Upper lobe of right lung (tissue), 1 donor: Measurements from ENCODE around the gene EFCAB11. TPM values are rescaled to one million over a fixed set of nuclear protein-coding genes. Genes with fewer than 3 reads are reported as not detected.

Experiments
- ATAC-seq: fragments of 200-7000 bp; cut with Tn5 transposase; one replicate; pipeline ENCODE4 v1.9.1; 2020; ENCODE audit warnings: mild to moderate bottlenecking, moderate library complexity
- DNase-seq: peaks from one replicate; pipeline ENCODE4 v3.0.0-alpha.2; 2020
- H3K27ac ChIP-seq: fragments of 200-600 bp; one replicate; pipeline ENCODE4 v1.8.0; 2022
- H3K27me3 ChIP-seq: fragments of 200-600 bp; one replicate; pipeline ENCODE4 v1.8.0; 2022; ENCODE audit warnings: mild to moderate bottlenecking
- H3K36me3 ChIP-seq: fragments of 200-600 bp; one replicate; pipeline ENCODE4 v1.8.0; 2022
- H3K4me1 ChIP-seq: fragments of 200-600 bp; one replicate; pipeline ENCODE4 v1.8.0; 2022
- H3K4me3 ChIP-seq: fragments of 200-600 bp; one replicate; pipeline ENCODE4 v1.8.0; 2022; ENCODE audit warnings: mild to moderate bottlenecking
- H3K9me3 ChIP-seq: fragments of 200-600 bp; one replicate; pipeline ENCODE4 v1.8.0; 2022
- CTCF ChIP-seq: fragments of 200-600 bp; IDR thresholded peaks from one replicate; pipeline ENCODE4 v1.8.0; 2022; ENCODE audit warnings: antibody characterized with exemption
- intact Hi-C: fragments of 100-400 bp; cut with DNase I; formaldehyde crosslinking; loops from one replicate; pipeline ENCODE4 v1.11.0; 2022
- total RNA-seq: library from RNA; stranded (reverse); fragmentation: NEBNext Ultra II Directional; extraction: Animal tissue kit (Norgen Biotek cat#: 25700); gene quantifications from one replicate; pipeline ENCODE4 v1.2.1, GENCODE V29; 2021
- donor health status: DM: no; HTN: yes; CAD: no; lungs with severe emphysema.

Gene EFCAB11
- total RNA-seq, 1 donor from 2014 or later: 4.0 TPM

GRCh38 chr14:89845346-89845745 is 109.2 kb downstream of the EFCAB11 start:
- Histone ChIP-seq H3K4me3 (no peak overlapping the region), H3K36me3 (no peaks in the 10 kb centered on the region), H3K27me3 (no peaks in the 10 kb centered on the region), H3K9me3 (no peaks in the 10 kb centered on the region), H3K27ac (no peak overlapping the region), H3K4me1 (no peaks in the 10 kb centered on the region)
- ATAC-seq (no peak), DNase-seq (no peak)
- no peak for TF ChIP-seq CTCF
- intact Hi-C loops: no loop called here

DNA sequence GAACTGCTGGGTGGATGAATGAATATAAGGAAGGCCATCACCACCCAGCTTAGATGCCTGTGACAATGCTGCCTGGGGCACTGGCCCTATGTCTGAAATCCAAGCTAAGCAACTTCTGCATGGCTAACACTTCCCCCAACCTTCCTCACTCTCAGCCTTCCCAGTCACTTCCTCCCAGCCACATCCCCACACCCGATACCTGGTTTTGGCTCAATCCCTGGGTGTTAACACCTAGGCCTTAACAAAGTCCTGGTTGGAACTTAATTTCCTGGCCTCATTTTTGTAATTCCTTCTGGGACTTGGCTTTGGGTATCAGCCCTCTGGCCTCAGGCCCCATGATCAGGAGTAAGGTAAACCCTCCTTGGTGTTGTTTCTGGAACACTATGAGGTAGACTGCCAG is 110.0 kb downstream of the EFCAB11 start:
- H3K36me3 ChIP-seq: no peaks in the 10 kb centered on the region
- no peaks in the 10 kb centered on the region for H3K27me3 ChIP-seq
- intact Hi-C loops: no loop called here
- no peak for TF ChIP-seq CTCF
- no peak for DNase-seq
- no peaks in the 10 kb centered on the region for H3K9me3 ChIP-seq
- ATAC-seq: no peak
- H3K27ac ChIP-seq: no peak overlapping the region
- H3K4me3 ChIP-seq: no peak overlapping the region
- no peaks in the 10 kb centered on the region for H3K4me1 ChIP-seq

- DNase-seq: no peak
- H3K4me3 ChIP-seq: no peak overlapping the region
- no peak for ATAC-seq
- no peaks in the 10 kb centered on the region for H3K9me3 ChIP-seq
- H3K36me3 ChIP-seq: no peaks in the 10 kb centered on the region
- intact Hi-C loops: no loop called here
- H3K27me3 ChIP-seq: no peaks in the 10 kb centered on the region
- H3K4me1 ChIP-seq: no peaks in the 10 kb centered on the region
- no peak for TF ChIP-seq CTCF
- no peak overlapping the region for H3K27ac ChIP-seq
Measured at GRCh38 chr14:89842837-89843236, 111.7 kb downstream of the EFCAB11 start.

- Histone ChIP-seq H3K27ac (no peak overlapping the region), H3K36me3 (no peaks in the 10 kb centered on the region), H3K4me1 (no peaks in the 10 kb centered on the region), H3K9me3 (no peaks in the 10 kb centered on the region), H3K27me3 (no peaks in the 10 kb centered on the region), H3K4me3 (no peak overlapping the region)
- ATAC-seq (no peak), DNase-seq (no peak)
- intact Hi-C loops: no loop called here
- TF ChIP-seq CTCF: no peak
Measured at GRCh38 chr14:89841851-89842250, 112.7 kb downstream of the EFCAB11 start.

DNA sequence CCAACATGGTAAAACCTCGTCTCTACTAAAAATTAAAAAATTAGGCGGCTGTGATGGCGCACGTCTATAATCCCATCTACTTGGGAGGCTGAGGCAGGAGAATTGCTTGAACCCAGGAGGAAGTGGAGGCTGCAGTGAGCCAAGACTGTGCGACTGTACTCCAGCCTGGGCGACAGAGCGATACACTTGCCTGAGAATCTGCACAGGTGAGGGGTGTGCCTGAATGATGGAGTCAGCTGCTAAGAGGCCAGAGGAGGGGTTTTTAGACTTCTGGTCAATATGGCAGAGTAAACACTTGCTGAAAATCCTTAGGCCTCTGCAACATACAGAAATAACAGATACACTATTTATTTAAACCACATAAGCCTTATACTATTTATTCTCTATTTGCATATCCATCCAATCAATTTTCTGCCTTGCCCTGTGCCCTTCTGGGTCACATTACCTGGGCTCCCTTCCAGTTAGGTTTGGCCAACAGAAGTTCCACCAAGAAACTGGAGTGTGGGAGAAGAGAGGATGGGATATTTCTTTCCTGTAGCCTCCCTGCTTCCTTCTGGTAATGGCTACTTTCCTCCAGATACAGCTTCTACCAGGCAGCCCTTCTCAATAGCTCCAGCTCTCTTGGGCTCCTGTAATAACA is 117.6 kb downstream of the EFCAB11 start:
- H3K4me1 ChIP-seq: no peaks in the 10 kb centered on the region
- no peaks in the 10 kb centered on the region for H3K27me3 ChIP-seq
- H3K36me3 ChIP-seq: no peaks in the 10 kb centered on the region
- no peaks in the 10 kb centered on the region for H3K9me3 ChIP-seq
- no peak for DNase-seq
- H3K4me3 ChIP-seq: no peak overlapping the region
- H3K27ac ChIP-seq: no peak overlapping the region
- no peak for TF ChIP-seq CTCF
- intact Hi-C loops: no loop called here
- ATAC-seq: no peak

- no peak for DNase-seq
- H3K27ac ChIP-seq: no peak overlapping the region
- ATAC-seq: no peak
- H3K27me3 ChIP-seq: no peaks in the 10 kb centered on the region
- no peak overlapping the region for H3K4me3 ChIP-seq
- TF ChIP-seq CTCF: no peak
- H3K4me1 ChIP-seq: no peaks in the 10 kb centered on the region
- intact Hi-C loops: no loop called here
- no peaks in the 10 kb centered on the region for H3K9me3 ChIP-seq
- no peaks in the 10 kb centered on the region for H3K36me3 ChIP-seq
Measured at GRCh38 chr14:89833661-89834060, 120.9 kb downstream of the EFCAB11 start.
